Endothelial cell of umbilical vein (primary cell): ENCODE measurements around the gene YTHDF2. TPM values are rescaled to one million over a fixed set of nuclear protein-coding genes. Genes with fewer than 3 reads are reported as not detected.

Experiments used
- BruUV-seq: library from RNA; stranded (reverse); fragments of 400-500 nt; replicated peaks from 2 replicates; lab custom pipeline; 2021; lab: Mats Ljungman, UMichigan
- CTCF ChIA-PET: fragments of 300-600, 350-600 bp; sonication (Branson Sonifier 250); formaldehyde crosslinking; loops from one replicate; lab custom pipeline; 2021; ENCODE audit warnings: antibody characterized with exemption, inconsistent platforms; lab: Charles Lee
- POLR2A ChIA-PET: fragments of 300-600, 350-600 bp; sonication (Branson Sonifier 250); formaldehyde crosslinking; loops from one replicate; lab custom pipeline; 2021; ENCODE audit warnings: antibody characterized with exemption, inconsistent platforms; lab: Charles Lee
- DNase-seq: peaks from one replicate; pipeline ENCODE4 v3.0.0-alpha.2; 2011; ENCODE audit warnings: low read depth, low spot score
- FAIRE-seq: peaks from 2 replicates; lab custom pipeline; 2011; peaks lifted over from hg19 to GRCh38; lab: Jason Lieb, UNC
- H2AFZ ChIP-seq: 2 replicates; pipeline ENCODE4 v1.6.0; 2012; ENCODE audit warnings: low read depth, low read length, control low read depth, inconsistent platforms
- H3K27ac ChIP-seq: 2 replicates; pipeline ENCODE4 v1.5.1; 2011; ENCODE audit warnings: low read depth, mild to moderate bottlenecking, control low read depth, low read length, moderate library complexity; ENCODE audit not compliant: insufficient read depth
- H3K27me3 ChIP-seq, 2 experiments: 2 replicates each; pipeline versions ENCODE4 v1.6.0 to v1.6.1; 2011; ENCODE audit warnings: low read length in 2 of 2, mixed read lengths in 1 of 2; ENCODE audit not compliant: control insufficient read depth in 2 of 2, insufficient read depth in 2 of 2
- H3K36me3 ChIP-seq, 2 experiments: 2 replicates in 1 of 2; 3 replicates in 1 of 2; pipeline ENCODE4 v1.5.1; 2011; ENCODE audit warnings: low read length in 2 of 2, mild to moderate bottlenecking in 1 of 2, moderate library complexity in 1 of 2; ENCODE audit not compliant: control insufficient read depth in 2 of 2, insufficient read depth in 2 of 2; ENCODE audit errors: extremely low read depth in 1 of 2
- H3K4me1 ChIP-seq: 3 replicates; pipeline ENCODE4 v1.5.1; 2011; ENCODE audit warnings: mild to moderate bottlenecking, low read length; ENCODE audit not compliant: control insufficient read depth, insufficient read depth; ENCODE audit errors: extremely low read depth
- H3K4me2 ChIP-seq: 2 replicates; pipeline ENCODE4 v1.6.1; 2011; ENCODE audit warnings: low read length, control low read depth, mixed read lengths; ENCODE audit not compliant: insufficient read depth
- H3K4me3 ChIP-seq, 3 experiments: fragments of 200-600 bp in 1 of 3; sonication (generic), shearing (Covaris generic) in 1 of 3; replicated peaks in 1 of 3; 2 replicates each; pipeline ENCODE4 v1.5.1; 2011 to 2016; ENCODE audit warnings: control low read depth in 3 of 3, low read length in 3 of 3, mild to moderate bottlenecking in 2 of 3, inconsistent platforms in 1 of 3, low read depth in 1 of 3, moderate library complexity in 1 of 3; ENCODE audit not compliant: insufficient read depth in 1 of 3
- H3K79me2 ChIP-seq: 2 replicates; pipeline ENCODE4 v1.6.0; 2012; ENCODE audit warnings: low read length, inconsistent platforms; ENCODE audit not compliant: control insufficient read depth, insufficient read depth
- H3K9ac ChIP-seq: replicated peaks from 2 replicates; pipeline ENCODE3; 2011; ENCODE audit warnings: low read length, control low read depth; ENCODE audit not compliant: insufficient read depth; ENCODE audit errors: extremely low read depth
- H3K9me1 ChIP-seq: replicated peaks from 3 replicates; pipeline ENCODE4 v1.6.0; 2011; ENCODE audit warnings: mild to moderate bottlenecking, low read length; ENCODE audit not compliant: control insufficient read depth, insufficient read depth; ENCODE audit errors: extremely low read depth
- H3K9me3 ChIP-seq: replicated peaks from 2 replicates; pipeline ENCODE4 v1.5.1; 2012; ENCODE audit warnings: low read length, inconsistent platforms; ENCODE audit not compliant: control insufficient read depth, insufficient read depth
- H4K20me1 ChIP-seq: replicated peaks from 2 replicates; pipeline ENCODE3; 2011; ENCODE audit warnings: mild to moderate bottlenecking, low read length; ENCODE audit not compliant: control insufficient read depth, insufficient read depth; ENCODE audit errors: extremely low read depth
- CTCF ChIP-seq, 2 donors: IDR thresholded peaks; 1 replicate in 1 of 2; 2 replicates in 1 of 2; pipeline ENCODE4 v1.5.1; 2011; ENCODE audit warnings: low read length in 2 of 2, mild to moderate bottlenecking in 2 of 2, moderate library complexity in 2 of 2, control low read depth in 1 of 2, inconsistent platforms in 1 of 2, low read depth in 1 of 2; ENCODE audit not compliant: insufficient read depth in 1 of 2; ENCODE audit errors: extremely low read depth in 1 of 2
- EZH2 ChIP-seq: IDR thresholded peaks from 2 replicates; pipeline ENCODE4 v1.6.1; 2012; ENCODE audit warnings: borderline replicate concordance, low read depth, mild to moderate bottlenecking, moderate library complexity, low read length, inconsistent platforms; ENCODE audit not compliant: severe bottlenecking
- FOS ChIP-seq: IDR thresholded peaks from 2 replicates; pipeline ENCODE4 v1.6.1; 2011; ENCODE audit warnings: mild to moderate bottlenecking, low read length, moderate library complexity, borderline replicate concordance; ENCODE audit not compliant: insufficient read depth
- GATA2 ChIP-seq: IDR thresholded peaks from 2 replicates; pipeline ENCODE4 v1.7.0; 2011; ENCODE audit warnings: low read depth, mild to moderate bottlenecking, moderate library complexity, mixed read lengths, low read length; ENCODE audit not compliant: insufficient read length, insufficient read depth
- JUN ChIP-seq: IDR thresholded peaks from 2 replicates; pipeline ENCODE4 v1.6.1; 2011; ENCODE audit warnings: borderline replicate concordance, low read depth; ENCODE audit not compliant: insufficient read length, insufficient read depth
- MAX ChIP-seq: IDR thresholded peaks from 2 replicates; pipeline ENCODE4 v1.6.1; 2011; ENCODE audit not compliant: insufficient read depth, insufficient read length
- MYC ChIP-seq: IDR thresholded peaks from one replicate; pipeline ENCODE4 v1.6.1; 2011; ENCODE audit warnings: mild to moderate bottlenecking, low read depth, low read length
- POLR2A ChIP-seq: IDR thresholded peaks from 2 replicates; pipeline ENCODE4 v1.6.1; 2012; ENCODE audit warnings: low read depth, mild to moderate bottlenecking, control low read depth, low read length
- POLR2AphosphoS5 ChIP-seq: IDR thresholded peaks from 2 replicates; pipeline ENCODE4 v1.6.1; 2012; ENCODE audit warnings: low read depth, mild to moderate bottlenecking, control low read depth, low read length, moderate library complexity; ENCODE audit not compliant: insufficient read depth
- dilution Hi-C: fragments of 300-500 bp; cut with MboI; formaldehyde crosslinking; loops from one replicate; pipeline ENCODE4 v1.15.0; 2019; ENCODE audit warnings: low sequenced_read_pairs; ENCODE audit not compliant: extremely low pct_ligation_motif_present
- intact Hi-C: fragments of 100-400 bp; cut with micrococcal nuclease; formaldehyde crosslinking; loops from one replicate; pipeline ENCODE4 v1.10.0; 2022
- polyA plus RNA-seq, 4 experiments: library from polyadenylated mRNA; depleted of rRNA in 3 of 4; stranded (reverse) in 3 of 4; unstranded in 1 of 4; fragments of >200 nt; gene quantifications; 2 replicates each; pipeline versions ENCODE4 v1.2.1 to v1.2.3, GENCODE V29; 2011 to 2012; ENCODE audit warnings: missing spikeins in 1 of 4
- total RNA-seq: library from RNA; stranded (reverse); gene quantifications from 2 replicates; pipeline ENCODE4 v1.2.3, GENCODE V29; 2021

Gene YTHDF2
- total and polyA plus RNA-seq, 2 donors (not counting 3 experiments of a cell fraction or from before 2014, with no cell fraction given), result 72.4 to 105 TPM

GRCh38 chr1:28800324-28800723, 63.6 kb downstream of the YTHDF2 start:
- H3K4me1 ChIP-seq, result no peaks in the 10 kb centered on the region
- BruUV-seq, result no TSS peak
- H3K9me3 ChIP-seq, result no peaks in the 10 kb centered on the region
- ChIA-PET CTCF (interaction anchor here (0.7 kb wide), 1 partner anchor 85 kb away, joined by 3 read pairs; no protein-coding TSS in a partner anchor), POLR2A (no interaction called here)
- FAIRE-seq, result no peak
- no peak for DNase-seq
- H3K9me1 ChIP-seq, result no peaks in the 10 kb centered on the region
- H3K27me3 ChIP-seq, result peaks cover 1 to 4% of the 10 kb centered on the region in 2 experiments
- no peak overlapping the region for H3K27ac ChIP-seq
- H4K20me1 ChIP-seq, result no peaks in the 10 kb centered on the region
- dilution Hi-C loops (no loop called here), intact Hi-C loops (no loop called here)
- no peak overlapping the region for H3K4me2 ChIP-seq
- TF ChIP-seq MAX (no peak), EZH2 (no peak), CTCF (IDR thresholded peaks at IDR 0.05; ENCODE audit: extremely low read depth in 1 of 2, insufficient read depth in 1 of 2, low read depth in 1 of 2, low read length in 2 of 2) (no peak), MYC (no peak), GATA2 (no peak), FOS (no peak), JUN (no peak), POLR2AphosphoS5 (no peak), POLR2A (no peak)
- no peak overlapping the region for H3K9ac ChIP-seq
- H2AFZ ChIP-seq, result no peak overlapping the region
- no peaks in the 10 kb centered on the region for H3K36me3 ChIP-seq
- H3K79me2 ChIP-seq, result no peaks in the 10 kb centered on the region
- no peak overlapping the region for H3K4me3 ChIP-seq
